ENCODE data around the gene RAD54L2.

DNA sequence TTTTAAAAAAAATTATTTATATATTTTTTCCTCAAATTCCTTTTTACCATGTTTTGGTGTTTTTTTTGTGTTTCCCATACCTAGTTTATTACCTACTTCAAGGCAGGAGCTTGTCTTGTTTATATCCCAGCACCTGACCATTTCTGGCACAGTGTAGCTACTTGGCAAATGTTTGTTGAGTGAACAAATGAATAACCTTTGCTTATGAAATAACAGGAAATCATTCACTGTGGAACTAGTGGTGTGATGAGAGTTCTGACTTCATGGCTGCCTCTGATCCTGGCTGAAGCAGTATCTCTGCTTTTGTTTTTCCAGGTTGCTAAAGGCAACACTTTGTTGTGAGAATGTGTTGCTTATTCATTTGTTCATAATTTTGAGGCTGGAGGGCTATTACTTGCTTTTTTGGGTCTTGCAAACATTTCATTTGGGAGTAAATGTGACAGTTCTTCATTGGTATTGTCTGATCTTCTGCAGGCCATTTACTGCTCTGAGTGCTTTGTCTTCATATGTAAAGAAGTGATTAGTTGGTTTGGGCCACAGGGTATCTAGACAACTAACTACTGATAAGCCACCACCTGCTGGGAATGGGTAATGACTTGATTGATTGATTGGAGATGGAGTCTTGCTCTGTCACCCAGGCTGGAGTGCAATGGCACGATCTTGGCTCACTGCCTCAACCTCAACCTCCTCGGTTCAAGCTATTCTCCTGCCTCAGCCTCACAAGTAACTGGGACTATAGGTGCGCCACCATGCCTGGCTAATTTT lies 5.7 kb downstream of the RAD54L2 start:
- TF ChIP-seq FOXK2 (IDR thresholded peaks at IDR 0.05) (no peak), LEF1 (IDR thresholded peaks at IDR 0.05; ENCODE audit: borderline replicate concordance) (no peak), ZNF384 (IDR thresholded peaks at IDR 0.05) (no peak), NFRKB (IDR thresholded peaks at IDR 0.05) (no peak), ARNT (IDR thresholded peaks at IDR 0.05) (no peak), BHLHE40 (IDR thresholded peaks at IDR 0.05; ENCODE audit: borderline replicate concordance) (no peak), FOXM1 (IDR thresholded peaks at IDR 0.05; ENCODE audit: borderline replicate concordance) (no peak), ELF4 (IDR thresholded peaks at IDR 0.05) (no peak), CTBP1 (IDR thresholded peaks at IDR 0.05; ENCODE audit: borderline replicate concordance) (no peak), SP1 (IDR thresholded peaks at IDR 0.05) (no peak)
- TF ChIP-seq, protein P1, sequence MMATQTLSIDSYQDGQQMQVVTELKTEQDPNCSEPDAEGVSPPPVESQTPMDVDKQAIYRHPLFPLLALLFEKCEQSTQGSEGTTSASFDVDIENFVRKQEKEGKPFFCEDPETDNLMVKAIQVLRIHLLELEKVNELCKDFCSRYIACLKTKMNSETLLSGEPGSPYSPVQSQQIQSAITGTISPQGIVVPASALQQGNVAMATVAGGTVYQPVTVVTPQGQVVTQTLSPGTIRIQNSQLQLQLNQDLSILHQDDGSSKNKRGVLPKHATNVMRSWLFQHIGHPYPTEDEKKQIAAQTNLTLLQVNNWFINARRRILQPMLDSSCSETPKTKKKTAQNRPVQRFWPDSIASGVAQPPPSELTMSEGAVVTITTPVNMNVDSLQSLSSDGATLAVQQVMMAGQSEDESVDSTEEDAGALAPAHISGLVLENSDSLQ (IDR thresholded peaks at IDR 0.05): peak; percentile 19; the same call in 1 of the 2 replicates

All from HEK293T (cell line).